HEK293 (cell line): Measurements from ENCODE around the gene MGAT4A.

Experiments used
- CTCF ChIA-PET: fragments of 350-600 bp; formaldehyde crosslinking; extraction: SDS; loops from one replicate; lab custom pipeline; 2021; ENCODE audit warnings: antibody characterized with exemption; lab: Yijun Ruan, JAX
- POLR2A ChIA-PET: fragments of 300-600 bp; formaldehyde crosslinking; extraction: SDS; loops from one replicate; lab custom pipeline; 2020; ENCODE audit warnings: antibody characterized with exemption, inconsistent platforms; lab: Yijun Ruan, JAX
- H3K27ac ChIP-seq: fragments of 200-500 bp; sonication (Bioruptor generic); 2 replicates; pipeline ENCODE4 v1.5.1; 2014; ENCODE audit warnings: low read depth, low read length, control low read depth, inconsistent platforms; ENCODE audit errors: extremely low read depth
- H3K36me3 ChIP-seq, 2 experiments: fragments of 200-500 bp in 1 of 2; sonication (Bioruptor generic) in 1 of 2; 1 replicate in 1 of 2; 2 replicates in 1 of 2; pipeline ENCODE4 v1.5.1; 2014 to 2017; ENCODE audit warnings: inconsistent platforms in 2 of 2, low read length in 2 of 2; ENCODE audit not compliant: control insufficient read depth in 2 of 2, insufficient read depth in 1 of 2
- H3K4me1 ChIP-seq: fragments of 200-500 bp; sonication (Bioruptor generic); 2 replicates; pipeline ENCODE4 v1.5.1; 2014; ENCODE audit warnings: mild to moderate bottlenecking, low read length, inconsistent platforms; ENCODE audit not compliant: control insufficient read depth, insufficient read depth
- H3K4me3 ChIP-seq: 2 replicates; pipeline ENCODE4 v1.5.1; 2011; ENCODE audit warnings: low read depth, mild to moderate bottlenecking, control low read depth, low read length, moderate library complexity
- H3K9me3 ChIP-seq: fragments of 200-500 bp; sonication (Bioruptor generic); 2 replicates; pipeline ENCODE4 v1.5.1; 2014; ENCODE audit warnings: low read depth, low read length, inconsistent platforms; ENCODE audit not compliant: control insufficient read depth, insufficient read depth
- BCL11B ChIP-seq: fragments of 450-650 bp; formaldehyde crosslinking; IDR thresholded peaks from 2 replicates; pipeline ENCODE4 v1.5.1; 2016; ENCODE audit warnings: low read depth, missing biosample characterization, missing genetic modification characterization
- GLIS1 ChIP-seq: fragments of 450-650 bp; formaldehyde crosslinking; IDR thresholded peaks from 2 replicates; pipeline ENCODE4 v1.5.1; 2016; ENCODE audit warnings: missing biosample characterization, missing genetic modification characterization
- HIC1 ChIP-seq: fragments of 450-650 bp; formaldehyde crosslinking; IDR thresholded peaks from 2 replicates; pipeline ENCODE4 v1.5.1; 2016; ENCODE audit warnings: missing biosample characterization, missing genetic modification characterization
- KLF1 ChIP-seq: fragments of 450-650 bp; formaldehyde crosslinking; IDR thresholded peaks from 2 replicates; pipeline ENCODE4 v1.5.1; 2016; ENCODE audit warnings: missing biosample characterization, missing genetic modification characterization
- ZBTB10 ChIP-seq: fragments of 450-650 bp; formaldehyde crosslinking; IDR thresholded peaks from 2 replicates; pipeline ENCODE4 v1.5.1; 2016; ENCODE audit warnings: missing biosample characterization, missing genetic modification characterization
- ZBTB17 ChIP-seq: fragments of 450-650 bp; formaldehyde crosslinking; IDR thresholded peaks from 2 replicates; pipeline ENCODE4 v1.5.1; 2016; ENCODE audit warnings: missing biosample characterization, missing genetic modification characterization
- ZBTB20 ChIP-seq: fragments of 450-650 bp; formaldehyde crosslinking; IDR thresholded peaks from 2 replicates; pipeline ENCODE4 v1.5.1; 2016; ENCODE audit warnings: missing biosample characterization, missing genetic modification characterization
- ZNF146 ChIP-seq: fragments of 450-650 bp; formaldehyde crosslinking; IDR thresholded peaks from 2 replicates; pipeline ENCODE4 v1.5.1; 2016; ENCODE audit warnings: missing biosample characterization, missing genetic modification characterization
- ZNF148 ChIP-seq: fragments of 450-650 bp; formaldehyde crosslinking; IDR thresholded peaks from 2 replicates; pipeline ENCODE4 v1.5.0; 2017; ENCODE audit warnings: missing biosample characterization, missing genetic modification characterization, borderline replicate concordance
- ZNF174 ChIP-seq: fragments of 450-650 bp; formaldehyde crosslinking; IDR thresholded peaks from 2 replicates; pipeline ENCODE4 v1.5.0; 2017; ENCODE audit warnings: missing biosample characterization, mild to moderate bottlenecking, missing genetic modification characterization
- ZNF184 ChIP-seq: fragments of 450-650 bp; IDR thresholded peaks from 2 replicates; pipeline ENCODE4 v1.5.1; 2018; ENCODE audit warnings: missing biosample characterization, mild to moderate bottlenecking, missing genetic modification characterization
- ZNF2 ChIP-seq: fragments of 450-650 bp; formaldehyde crosslinking; IDR thresholded peaks from 2 replicates; pipeline ENCODE4 v1.5.1; 2016; ENCODE audit warnings: missing biosample characterization, missing genetic modification characterization
- ZNF23 ChIP-seq: fragments of 450-650 bp; formaldehyde crosslinking; IDR thresholded peaks from 2 replicates; pipeline ENCODE4 v1.5.1; 2016; ENCODE audit warnings: missing biosample characterization, missing genetic modification characterization, borderline replicate concordance
- ZNF239 ChIP-seq: fragments of 450-650 bp; formaldehyde crosslinking; IDR thresholded peaks from 2 replicates; pipeline ENCODE4 v1.5.1; 2016; ENCODE audit warnings: missing biosample characterization, missing genetic modification characterization
- ZNF555 ChIP-seq: fragments of 450-650 bp; formaldehyde crosslinking; conservative IDR thresholded peaks from 2 replicates; pipeline ENCODE4 v1.5.1; 2017; ENCODE audit warnings: missing biosample characterization, mild to moderate bottlenecking, missing genetic modification characterization, inconsistent platforms
- ZNF571 ChIP-seq: fragments of 450-650 bp; formaldehyde crosslinking; IDR thresholded peaks from 2 replicates; pipeline ENCODE4 v1.5.0; 2017; ENCODE audit warnings: missing biosample characterization, missing genetic modification characterization
- ZNF610 ChIP-seq: fragments of 450-650 bp; formaldehyde crosslinking; IDR thresholded peaks from 2 replicates; pipeline ENCODE4 v1.5.1; 2016; ENCODE audit warnings: missing biosample characterization, missing genetic modification characterization, borderline replicate concordance
- ZNF626 ChIP-seq: fragments of 450-650 bp; sonication (Bioruptor Pico); formaldehyde crosslinking; IDR thresholded peaks from 2 replicates; pipeline ENCODE4 v1.5.1; 2018; ENCODE audit warnings: missing biosample characterization, missing genetic modification characterization, inconsistent platforms
- ZNF654 ChIP-seq: fragments of 450-650 bp; formaldehyde crosslinking; IDR thresholded peaks from 2 replicates; pipeline ENCODE4 v1.5.1; 2016; ENCODE audit warnings: low read depth, missing biosample characterization, missing genetic modification characterization
- ZNF707 ChIP-seq: fragments of 450-650 bp; formaldehyde crosslinking; IDR thresholded peaks from 2 replicates; pipeline ENCODE4 v1.5.1; 2016; ENCODE audit warnings: missing biosample characterization, missing genetic modification characterization
- ZNF792 ChIP-seq: fragments of 450-650 bp; formaldehyde crosslinking; IDR thresholded peaks from 2 replicates; pipeline ENCODE4 v1.5.1; 2016; ENCODE audit warnings: missing biosample characterization, missing genetic modification characterization
- ZSCAN16 ChIP-seq: fragments of 450-650 bp; formaldehyde crosslinking; IDR thresholded peaks from 2 replicates; pipeline ENCODE4 v1.5.1; 2016; ENCODE audit warnings: missing biosample characterization, missing genetic modification characterization
- TF ChIP-seq, protein P1 (sequence below): fragments of 450-650 bp; formaldehyde crosslinking; IDR thresholded peaks from 2 replicates; pipeline ENCODE4 v1.5.1; 2017; ENCODE audit warnings: missing biosample characterization, missing genetic modification characterization

MGAT4A gene

DNA sequence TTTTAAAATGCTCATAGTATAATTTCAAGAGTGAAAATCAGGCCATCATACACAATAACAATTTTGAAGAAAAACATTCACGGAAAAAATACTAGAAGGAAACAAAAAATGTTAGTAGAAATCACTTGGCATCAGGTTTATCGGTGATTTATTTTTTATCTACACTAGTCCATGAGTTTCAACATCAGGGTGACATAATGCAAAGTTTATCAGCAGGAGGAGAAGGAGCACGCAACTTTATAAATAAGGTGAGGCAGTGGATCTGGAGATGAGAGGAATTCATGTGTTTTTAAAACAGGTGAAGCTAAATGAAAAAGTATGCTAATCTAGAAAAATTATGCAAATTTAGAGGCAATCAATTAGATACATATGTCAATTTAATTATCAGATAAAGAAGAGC lies 54.2 kb downstream of the MGAT4A start:
- H3K27ac ChIP-seq: no peak overlapping the region
- no peak overlapping the region for H3K4me3 ChIP-seq
- peaks cover 3 to 4% of the 10 kb centered on the region in 2 experiments for H3K36me3 ChIP-seq
- no peaks in the 10 kb centered on the region for H3K4me1 ChIP-seq
- CTCF ChIA-PET: interaction anchor here (0.6 kb wide), 2 partner anchors 532 to 1711 kb away, joined by 3 read pairs; no protein-coding TSS in a partner anchor
- TF ChIP-seq ZBTB17 (no peak), ZNF146 (tag by site-specific recombination) (no peak), ZNF184 (tag by site-specific recombination) (no peak), ZNF626 (tag by site-specific recombination) (no peak), KLF1 (no peak), ZNF2 (tag by site-specific recombination) (no peak), ZNF239 (tag by site-specific recombination) (no peak), ZNF792 (tag by site-specific recombination) (no peak), ZNF654 (tag by site-specific recombination) (no peak), ZNF610 (no peak), ZBTB20 (no peak), ZNF174 (tag by site-specific recombination) (no peak), ZSCAN16 (tag by site-specific recombination) (no peak)
- TF ChIP-seq, protein P1, sequence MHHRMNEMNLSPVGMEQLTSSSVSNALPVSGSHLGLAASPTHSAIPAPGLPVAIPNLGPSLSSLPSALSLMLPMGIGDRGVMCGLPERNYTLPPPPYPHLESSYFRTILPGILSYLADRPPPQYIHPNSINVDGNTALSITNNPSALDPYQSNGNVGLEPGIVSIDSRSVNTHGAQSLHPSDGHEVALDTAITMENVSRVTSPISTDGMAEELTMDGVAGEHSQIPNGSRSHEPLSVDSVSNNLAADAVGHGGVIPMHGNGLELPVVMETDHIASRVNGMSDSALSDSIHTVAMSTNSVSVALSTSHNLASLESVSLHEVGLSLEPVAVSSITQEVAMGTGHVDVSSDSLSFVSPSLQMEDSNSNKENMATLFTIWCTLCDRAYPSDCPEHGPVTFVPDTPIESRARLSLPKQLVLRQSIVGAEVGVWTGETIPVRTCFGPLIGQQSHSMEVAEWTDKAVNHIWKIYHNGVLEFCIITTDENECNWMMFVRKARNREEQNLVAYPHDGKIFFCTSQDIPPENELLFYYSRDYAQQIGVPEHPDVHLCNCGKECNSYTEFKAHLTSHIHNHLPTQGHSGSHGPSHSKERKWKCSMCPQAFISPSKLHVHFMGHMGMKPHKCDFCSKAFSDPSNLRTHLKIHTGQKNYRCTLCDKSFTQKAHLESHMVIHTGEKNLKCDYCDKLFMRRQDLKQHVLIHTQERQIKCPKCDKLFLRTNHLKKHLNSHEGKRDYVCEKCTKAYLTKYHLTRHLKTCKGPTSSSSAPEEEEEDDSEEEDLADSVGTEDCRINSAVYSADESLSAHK: no peak
- H3K9me3 ChIP-seq: no peaks in the 10 kb centered on the region
- POLR2A ChIA-PET: no interaction called here

GRCh38 chr2:98674233-98674964 lies 56.5 kb downstream of the MGAT4A start:
- H3K36me3 ChIP-seq: peaks cover 3 to 4% of the 10 kb centered on the region in 2 experiments
- ChIA-PET POLR2A (no interaction called here), CTCF (interaction anchor here (0.6 to 2.6 kb wide), 4 partner anchors 8 to 1555 kb away, joined by 3 to 10 read pairs (median 4); no protein-coding TSS in a partner anchor)
- no peak overlapping the region for H3K27ac ChIP-seq
- H3K4me3 ChIP-seq: no peak overlapping the region
- H3K4me1 ChIP-seq: no peaks in the 10 kb centered on the region
- TF ChIP-seq ZNF148 (tag by site-specific recombination): no peak
- TF ChIP-seq ZNF23 (tag by site-specific recombination): no peak
- no peak for TF ChIP-seq HIC1 (tag by site-specific recombination)
- TF ChIP-seq ZNF707: no peak
- TF ChIP-seq ZNF555 (tag by site-specific recombination): no peak
- no peak for TF ChIP-seq ZBTB10
- TF ChIP-seq ZNF571 (tag by site-specific recombination): no peak
- TF ChIP-seq GLIS1 (tag by site-specific recombination): no peak
- TF ChIP-seq BCL11B (tag by site-specific recombination): no peak
- H3K9me3 ChIP-seq: no peaks in the 10 kb centered on the region
